GM12878 (cell line): ENCODE results near the gene DLG2. TPM values are rescaled to one million over a fixed set of nuclear protein-coding genes. Genes with fewer than 3 reads are reported as not detected.

ENCODE experiments used
- ATAC-seq: fragments of 200-7000 bp; cut with Tn5 transposase; 3 replicates; pipeline ENCODE4 v1.9.1; 2020; ENCODE audit warnings: mild to moderate bottlenecking, moderate library complexity
- BruUV-seq: library from RNA; stranded (reverse); fragments of 400-500 nt; replicated peaks from 2 replicates; lab custom pipeline; 2021; lab: Mats Ljungman, UMichigan
- CTCF ChIA-PET: fragments of 300-600 bp; sonication (Branson Sonifier 250); formaldehyde crosslinking; extraction: SDS; loops from one replicate; lab custom pipeline; 2021; ENCODE audit warnings: inconsistent platforms; lab: Yijun Ruan, JAX
- POLR2A ChIA-PET: fragments of 350-600 bp; formaldehyde crosslinking; extraction: SDS; loops from one replicate; lab custom pipeline; 2021; ENCODE audit warnings: inconsistent platforms; lab: Charles Lee
- RAD21 ChIA-PET: fragments of 300-600 bp; sonication (Branson Sonifier 250); formaldehyde crosslinking; loops from one replicate; lab custom pipeline; 2023; ENCODE audit warnings: antibody characterized with exemption; ENCODE audit not compliant: unreplicated experiment; lab: Charles Lee
- SMC1A ChIA-PET: fragments of 300-600 bp; sonication (Branson Sonifier 250); formaldehyde crosslinking; loops from one replicate; lab custom pipeline; 2023; ENCODE audit not compliant: unreplicated experiment, uncharacterized antibody; lab: Charles Lee
- DNase-seq: peaks from one replicate; pipeline ENCODE4 v3.0.0-alpha.2; 2011; ENCODE audit warnings: low read depth, low spot score
- FAIRE-seq: peaks from 3 replicates; lab custom pipeline; 2011; peaks lifted over from hg19 to GRCh38; lab: Jason Lieb, UNC
- H2AFZ ChIP-seq: 2 replicates; pipeline ENCODE4 v1.6.0; 2011; ENCODE audit warnings: low read depth, low read length, control low read depth; ENCODE audit not compliant: control insufficient read depth
- H3K27ac ChIP-seq: 2 replicates; pipeline ENCODE4 v1.5.1; 2011; ENCODE audit warnings: control low read depth; ENCODE audit not compliant: control insufficient read depth, insufficient read depth
- H3K27me3 ChIP-seq, 2 experiments: replicated peaks in 1 of 2; 2 replicates each; pipeline versions ENCODE4 v1.6.0 to v1.6.1; 2011; ENCODE audit warnings: low read length in 1 of 2; ENCODE audit not compliant: control insufficient read depth in 2 of 2, insufficient read depth in 2 of 2
- H3K36me3 ChIP-seq, 2 experiments: 2 replicates each; pipeline ENCODE4 v1.5.1; 2011; ENCODE audit warnings: low read length in 1 of 2; ENCODE audit not compliant: control insufficient read depth in 2 of 2, insufficient read depth in 2 of 2
- H3K4me1 ChIP-seq: 2 replicates; pipeline ENCODE4 v1.6.1; 2011; ENCODE audit warnings: mild to moderate bottlenecking, low read length, moderate library complexity, mixed read lengths; ENCODE audit not compliant: control insufficient read depth, insufficient read depth
- H3K4me2 ChIP-seq: 2 replicates; pipeline ENCODE4 v1.6.0; 2011; ENCODE audit warnings: control low read depth; ENCODE audit not compliant: control insufficient read depth, insufficient read depth
- H3K4me3 ChIP-seq: fragments of 200-600 bp; sonication (generic); 2 replicates; pipeline ENCODE4 v1.5.1; 2016
- H3K79me2 ChIP-seq: 2 replicates; pipeline ENCODE4 v1.6.0; 2011; ENCODE audit warnings: low read length; ENCODE audit not compliant: control insufficient read depth, insufficient read depth
- H3K9ac ChIP-seq: 2 replicates; pipeline ENCODE4 v1.8.0; 2011; ENCODE audit warnings: low read length, control low read depth, mixed read lengths; ENCODE audit not compliant: control insufficient read depth, insufficient read depth
- H3K9me3 ChIP-seq: replicated peaks from 3 replicates; pipeline ENCODE4 v1.5.1; 2011; ENCODE audit warnings: mild to moderate bottlenecking, low read length; ENCODE audit not compliant: control insufficient read depth, insufficient read depth
- H4K20me1 ChIP-seq: 2 replicates; pipeline ENCODE4 v1.6.0; 2011; ENCODE audit not compliant: control insufficient read depth, insufficient read depth
- HCFC1 ChIP-seq: fragments of 150-350 bp; IDR thresholded peaks from 2 replicates; pipeline ENCODE4 v1.6.1; 2014; ENCODE audit warnings: low read length
- HDAC2 ChIP-seq: fragments of 200-600 bp; sonication (generic); IDR thresholded peaks from 2 replicates; pipeline ENCODE4 v1.6.1; 2017
- HDAC6 ChIP-seq: fragments of 200-600 bp; sonication (generic); IDR thresholded peaks from one replicate; pipeline ENCODE4 v1.8.0; 2017; ENCODE audit warnings: antibody characterized with exemption; ENCODE audit not compliant: unreplicated experiment
- NFYA ChIP-seq: IDR thresholded peaks from 2 replicates; pipeline ENCODE4 v1.6.1; 2011; ENCODE audit warnings: low read depth, mild to moderate bottlenecking, low read length, improper control_type of control experiment, borderline replicate concordance
- RBBP5 ChIP-seq: fragments of 200-600 bp; sonication (generic); conservative IDR thresholded peaks from 2 replicates; pipeline ENCODE4 v1.6.1; 2016
- RUNX3 ChIP-seq: IDR thresholded peaks from 2 replicates; pipeline ENCODE4 v1.6.1; 2012; ENCODE audit warnings: low read length, inconsistent platforms
- SMC3 ChIP-seq: IDR thresholded peaks from 2 replicates; pipeline ENCODE4 v1.6.1; 2011; ENCODE audit warnings: low read length, improper control_type of control experiment, borderline replicate concordance
- SUPT20H ChIP-seq: IDR thresholded peaks from 2 replicates; pipeline ENCODE4 v1.6.1; 2011; ENCODE audit warnings: low read depth, mild to moderate bottlenecking, low read length, moderate library complexity, borderline replicate concordance; ENCODE audit not compliant: control insufficient read depth
- SUZ12 ChIP-seq: fragments of 200-600 bp; sonication (generic); IDR thresholded peaks from one replicate; pipeline ENCODE4 v1.6.1; 2018; ENCODE audit warnings: antibody characterized with exemption, mild to moderate bottlenecking; ENCODE audit not compliant: unreplicated experiment
- TAF1 ChIP-seq: IDR thresholded peaks from 2 replicates; pipeline ENCODE4 v1.6.1; 2011; ENCODE audit warnings: mild to moderate bottlenecking, low read depth, low read length, borderline replicate concordance
- WRNIP1 ChIP-seq: IDR thresholded peaks from 2 replicates; pipeline ENCODE4 v1.6.1; 2011; ENCODE audit warnings: low read depth, low read length, improper control_type of control experiment, borderline replicate concordance
- ZBTB33 ChIP-seq: fragments of 450-650 bp; IDR thresholded peaks from 2 replicates; pipeline ENCODE4 v1.6.1; 2017; ENCODE audit warnings: mild to moderate bottlenecking
- in situ Hi-C: fragments of 300-500 bp; cut with MboI; formaldehyde crosslinking; loops from 9 replicates; pipeline ENCODE4 v1.14.3; 2018; ENCODE audit warnings: mixed read lengths
- intact Hi-C: fragments of 100-400 bp; cut with micrococcal nuclease; formaldehyde crosslinking; loops from one replicate; pipeline ENCODE4 v1.14.2; 2022; ENCODE audit not compliant: unreplicated experiment
- polyA plus RNA-seq, 11 experiments: library from polyadenylated mRNA; depleted of rRNA in 4 of 11; unstranded in 6 of 11; stranded (reverse) in 5 of 11; fragments of >200 nt; fragmentation: Nextera tagmentation in 4 of 11; fragmentation: Illumina TruSeq in 1 of 11; extraction: Ambion mirVana in 4 of 11; extraction: Trizol in 1 of 11; gene quantifications; 1 replicate in 1 of 11; 2 replicates in 10 of 11; pipeline versions ENCODE4 v1.2.1 to v1.2.3, GENCODE V29; 2011 to 2016; ENCODE audit warnings: inconsistent platforms in 2 of 11, missing spikeins in 2 of 11, low read depth in 1 of 11
- total RNA-seq, 4 experiments: library from RNA; depleted of rRNA in 3 of 4; stranded (reverse); fragments of >200 nt in 3 of 4; fragmentation: Illumina TruSeq in 1 of 4; extraction: Trizol in 1 of 4; gene quantifications; 2 replicates each; pipeline versions ENCODE4 v1.2.1 to v1.2.3, GENCODE V29; 2013 to 2021
- TF ChIP-seq, protein P1 (sequence below): IDR thresholded peaks from 2 replicates; pipeline ENCODE4 v1.6.1; 2012; ENCODE audit warnings: low read depth, low read length, improper control_type of control experiment

The DLG2 gene
- total and polyA plus RNA-seq, 10 of the 15 experiments (the other 5 are each of a cell fraction or from before 2014, with no cell fraction given) = 0.09 to 0.98 (median 0.35) TPM

DNA sequence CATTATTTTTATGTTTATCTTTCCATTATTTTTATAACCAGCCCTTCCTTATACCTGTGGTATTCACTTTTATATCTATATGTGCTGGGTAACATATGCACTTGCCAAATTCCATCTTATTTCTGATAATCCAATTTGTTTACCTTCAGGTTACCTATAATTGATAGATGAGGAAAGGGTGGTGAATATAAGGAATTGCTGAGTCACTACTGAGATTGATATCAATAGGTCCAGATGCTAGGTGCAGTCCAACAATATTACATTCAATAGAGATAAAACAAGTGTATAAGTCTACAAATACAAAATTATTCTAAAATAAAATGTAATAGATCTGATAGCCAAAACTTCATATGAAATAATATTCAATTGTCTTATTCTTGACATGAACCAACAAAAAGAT, 1582.0 kb downstream of the DLG2 start:
- Histone ChIP-seq H3K36me3 (no peaks in the 10 kb centered on the region), H3K4me3 (no peak overlapping the region), H3K9me3 (no peaks in the 10 kb centered on the region), H2AFZ (no peak overlapping the region), H3K79me2 (no peaks in the 10 kb centered on the region), H3K4me1 (no peaks in the 10 kb centered on the region), H3K9ac (no peak overlapping the region), H3K27me3 (no peaks in the 10 kb centered on the region), H3K4me2 (no peak overlapping the region)
- FAIRE-seq (no peak), DNase-seq (no peak), ATAC-seq (no peak)
- POLR2A ChIA-PET = no interaction called here
- intact Hi-C loops (no loop called here), in situ Hi-C loops (no loop called here)
- RAD21 ChIA-PET = no interaction called here
- SMC1A ChIA-PET = interaction anchor here (1.1 kb wide), 1 partner anchor 24 kb away, joined by 3 read pairs; no protein-coding TSS in a partner anchor
- CTCF ChIA-PET = no interaction called here
- no TSS peak for BruUV-seq
- no peak for TF ChIP-seq RUNX3
- no peak for TF ChIP-seq HDAC2
- TF ChIP-seq TAF1 = no peak
- no peak for TF ChIP-seq NFYA
- TF ChIP-seq SMC3 = no peak
- TF ChIP-seq RBBP5 = no peak
- no peak for TF ChIP-seq WRNIP1
- no peak for TF ChIP-seq SUZ12
- no peak for TF ChIP-seq SUPT20H
- no peak for TF ChIP-seq HDAC6
- TF ChIP-seq ZBTB33 = no peak
- TF ChIP-seq, protein P1, sequence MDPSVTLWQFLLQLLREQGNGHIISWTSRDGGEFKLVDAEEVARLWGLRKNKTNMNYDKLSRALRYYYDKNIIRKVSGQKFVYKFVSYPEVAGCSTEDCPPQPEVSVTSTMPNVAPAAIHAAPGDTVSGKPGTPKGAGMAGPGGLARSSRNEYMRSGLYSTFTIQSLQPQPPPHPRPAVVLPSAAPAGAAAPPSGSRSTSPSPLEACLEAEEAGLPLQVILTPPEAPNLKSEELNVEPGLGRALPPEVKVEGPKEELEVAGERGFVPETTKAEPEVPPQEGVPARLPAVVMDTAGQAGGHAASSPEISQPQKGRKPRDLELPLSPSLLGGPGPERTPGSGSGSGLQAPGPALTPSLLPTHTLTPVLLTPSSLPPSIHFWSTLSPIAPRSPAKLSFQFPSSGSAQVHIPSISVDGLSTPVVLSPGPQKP = no peak
- TF ChIP-seq HCFC1 = no peak
- TF ChIP-seq, all 136 proteins: peak for 0
- Histone ChIP-seq H4K20me1 (no peaks in the 10 kb centered on the region), H3K27ac (no peak overlapping the region)
